GDM1 (cell line): ENCODE results near the gene RAB31.

Experiments used
- DNase-seq: peaks from one replicate; lab custom pipeline; 2025; lab: John Stamatoyannopoulos, UW

RAB31 gene

GRCh38 chr18:9712611-9713010 lies 4.5 kb downstream of the RAB31 start:
- no peak for DNase-seq

GRCh38 chr18:9714266-9715087 lies 6.4 kb downstream of the RAB31 start:
- DNase-seq, result no peak

- DNase-seq, result no peak
Observed at GRCh38 chr18:9715088-9715343, 6.9 kb downstream of the RAB31 start.

- no peak for DNase-seq
Observed at GRCh38 chr18:9715978-9716774, 8.1 kb downstream of the RAB31 start.

- DNase-seq, result no peak
Observed at GRCh38 chr18:9716780-9717563, 8.9 kb downstream of the RAB31 start.

- no peak for DNase-seq
Observed at GRCh38 chr18:9719421-9719981, 11.4 kb downstream of the RAB31 start.

GRCh38 chr18:9720327-9720726 lies 12.2 kb downstream of the RAB31 start:
- no peak for DNase-seq

GRCh38 chr18:9721893-9722550 lies 13.9 kb downstream of the RAB31 start:
- DNase-seq, result no peak

GRCh38 chr18:9722691-9723090 lies 14.6 kb downstream of the RAB31 start:
- DNase-seq, result no peak

GRCh38 chr18:9724797-9725585 lies 16.9 kb downstream of the RAB31 start:
- DNase-seq, result no peak

- no peak for DNase-seq
Observed at GRCh38 chr18:9726175-9726574, 18.1 kb downstream of the RAB31 start.

- DNase-seq, result no peak
Observed at GRCh38 chr18:9726936-9727335, 18.8 kb downstream of the RAB31 start.

- DNase-seq, result no peak
Observed at GRCh38 chr18:9730786-9731185, 22.7 kb downstream of the RAB31 start.

- no peak for DNase-seq
Observed at GRCh38 chr18:9731380-9731779, 23.3 kb downstream of the RAB31 start.

- no peak for DNase-seq
Observed at GRCh38 chr18:9732031-9732430, 23.9 kb downstream of the RAB31 start.

- DNase-seq, result no peak
Observed at GRCh38 chr18:9734189-9734588, 26.1 kb downstream of the RAB31 start.

- peak; percentile 87 for DNase-seq
Observed at GRCh38 chr18:9735238-9735637, 27.1 kb downstream of the RAB31 start.

GRCh38 chr18:9735879-9736278 lies 27.8 kb downstream of the RAB31 start:
- no peak for DNase-seq

GRCh38 chr18:9736286-9736835 lies 28.3 kb downstream of the RAB31 start:
- DNase-seq, result no peak

- DNase-seq, result no peak
Observed at GRCh38 chr18:9737006-9737405, 28.9 kb downstream of the RAB31 start.
